HG03025 (cell line): ENCODE results near the gene ZDHHC5.
"Not testable (repeated sequence)": the region's sequence is repeated elsewhere in the genome, so short reads cannot be mapped to it uniquely, and the experiment has no call there.

Experiments used
- ATAC-seq: cut with Tn5 transposase; IDR thresholded peaks from one replicate; pipeline ENCODE4 v1.9.1; 2021; ENCODE audit warnings: mild to moderate bottlenecking, moderate library complexity; ENCODE audit not compliant: unreplicated experiment, low FRiP score

Gene ZDHHC5

GRCh38 chr11:57662893-57663292 is 5.0 kb upstream of the ZDHHC5 start:
- no peak for ATAC-seq

- ATAC-seq: no peak
Observed at GRCh38 chr11:57663975-57664374, 3.9 kb upstream of the ZDHHC5 start.

- ATAC-seq: peak; percentile 61
Observed at GRCh38 chr11:57667117-57667735, 688 bp upstream of the ZDHHC5 start.

- peak; percentile 9 for ATAC-seq
Observed at GRCh38 chr11:57668434-57668782, 494 bp downstream of the ZDHHC5 start.

- no peak for ATAC-seq
Observed at GRCh38 chr11:57674251-57674650, 6.3 kb downstream of the ZDHHC5 start.

GRCh38 chr11:57675176-57675941 is 7.4 kb downstream of the ZDHHC5 start:
- ATAC-seq: no peak

- ATAC-seq: no peak
Observed at GRCh38 chr11:57679396-57679795, 11.5 kb downstream of the ZDHHC5 start.

- no peak for ATAC-seq
Observed at GRCh38 chr11:57680552-57680874, 12.6 kb downstream of the ZDHHC5 start.

- no peak for ATAC-seq
Observed at GRCh38 chr11:57681168-57681567, 13.3 kb downstream of the ZDHHC5 start.

GRCh38 chr11:57690474-57690873 is 22.6 kb downstream of the ZDHHC5 start:
- ATAC-seq: not testable (repeated sequence)

GRCh38 chr11:57698843-57699365 is 31.0 kb downstream of the ZDHHC5 start:
- ATAC-seq: no peak

- no peak for ATAC-seq
Observed at GRCh38 chr11:57699813-57700212, 31.9 kb downstream of the ZDHHC5 start.

GRCh38 chr11:57700425-57700824 is 32.5 kb downstream of the ZDHHC5 start:
- ATAC-seq: no peak

- ATAC-seq: no peak
Observed at GRCh38 chr11:57703341-57703740, 35.4 kb downstream of the ZDHHC5 start.

- no peak for ATAC-seq
Observed at GRCh38 chr11:57704932-57705331, 37.0 kb downstream of the ZDHHC5 start.

- not testable (repeated sequence) for ATAC-seq
Observed at GRCh38 chr11:57705432-57705831, 37.5 kb downstream of the ZDHHC5 start.

GRCh38 chr11:57709802-57710367 is 42.0 kb downstream of the ZDHHC5 start:
- no peak for ATAC-seq

- ATAC-seq: peak; percentile 46
Observed at GRCh38 chr11:57711414-57712255, 43.7 kb downstream of the ZDHHC5 start, which contains the start of gene MED19. Gene MED19, minus strand, starts transcription at chr11:57712215. Its CDS starts 36 bp downstream, at chr11:57712179.

GRCh38 chr11:57712256-57713150 is 44.6 kb downstream of the ZDHHC5 start, which contains the start of gene TMX2:
Gene TMX2, plus strand, starts transcription at chr11:57712593. Its CDS starts 26 bp downstream, at chr11:57712619.
- ATAC-seq: peak; percentile 93

- ATAC-seq: no peak
Observed at GRCh38 chr11:57713835-57714234, 45.9 kb downstream of the ZDHHC5 start.
